Mononuclear cell (primary cell): ENCODE results near the gene EFNB2. TPM values are rescaled to one million over a fixed set of nuclear protein-coding genes. Genes with fewer than 3 reads are reported as not detected.

Experiments used
- H3K27me3 ChIP-seq: 2 replicates; pipeline ENCODE4 v1.6.0; 2011; ENCODE audit warnings: low read length, control low read depth; ENCODE audit not compliant: insufficient read depth
- H3K4me1 ChIP-seq: 2 replicates; pipeline ENCODE4 v1.5.1; 2011; ENCODE audit warnings: mild to moderate bottlenecking, low read length, control low read depth; ENCODE audit not compliant: insufficient read depth
- H3K4me3 ChIP-seq: 2 replicates; pipeline ENCODE4 v1.5.1; 2011; ENCODE audit warnings: mild to moderate bottlenecking, low read length, moderate library complexity
- H3K9me3 ChIP-seq: 2 replicates; pipeline ENCODE4 v1.5.1; 2011; ENCODE audit warnings: low read depth, mild to moderate bottlenecking, control low read depth, low read length
- total RNA-seq: library from RNA; depleted of rRNA; stranded (reverse); fragments of >200 nt; gene quantifications from one replicate; pipeline ENCODE4 v1.2.3, GENCODE V29; 2012

The EFNB2 gene
- total RNA-seq, 1 donor = 0.21 TPM

DNA sequence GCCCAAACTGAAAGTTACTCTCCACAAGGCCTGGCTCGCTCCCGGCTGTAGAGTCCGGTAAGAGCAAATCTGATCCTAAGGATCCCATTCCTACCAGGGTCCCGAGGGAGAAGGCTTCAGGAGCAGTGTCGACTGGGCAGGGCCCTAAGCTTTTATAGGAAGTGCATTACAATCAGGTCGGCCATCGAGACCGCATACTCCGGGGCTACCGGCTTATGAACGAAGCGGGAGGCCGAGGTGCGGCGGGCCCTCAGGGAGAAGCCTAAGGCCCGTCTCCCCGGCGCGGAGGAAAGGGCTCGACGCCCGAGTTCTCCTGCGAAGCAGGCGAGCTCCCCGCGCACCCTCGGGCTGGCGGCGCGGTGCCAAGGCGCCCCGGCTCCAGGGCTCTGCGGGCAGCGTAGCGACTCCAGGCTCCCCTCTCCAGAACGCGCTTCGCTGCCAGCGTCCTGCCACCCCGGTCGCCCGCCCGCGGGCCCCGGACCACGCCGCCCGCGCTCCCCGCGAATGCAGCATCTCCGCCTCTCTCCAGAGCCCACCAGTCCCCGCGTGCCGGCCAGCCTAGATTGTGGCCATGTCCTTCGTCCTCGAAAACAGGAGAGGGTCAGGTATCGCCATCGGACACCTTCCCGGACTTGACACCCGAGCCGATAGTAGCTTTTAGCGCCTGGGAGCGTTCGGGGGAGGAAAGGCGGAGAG, 1.4 kb downstream of the EFNB2 start:
- Histone ChIP-seq H3K27me3 (peaks cover 56% of the 10 kb centered on the region), H3K9me3 (no peaks in the 10 kb centered on the region), H3K4me3 (no peak overlapping the region), H3K4me1 (peaks cover 33% of the 10 kb centered on the region)

DNA sequence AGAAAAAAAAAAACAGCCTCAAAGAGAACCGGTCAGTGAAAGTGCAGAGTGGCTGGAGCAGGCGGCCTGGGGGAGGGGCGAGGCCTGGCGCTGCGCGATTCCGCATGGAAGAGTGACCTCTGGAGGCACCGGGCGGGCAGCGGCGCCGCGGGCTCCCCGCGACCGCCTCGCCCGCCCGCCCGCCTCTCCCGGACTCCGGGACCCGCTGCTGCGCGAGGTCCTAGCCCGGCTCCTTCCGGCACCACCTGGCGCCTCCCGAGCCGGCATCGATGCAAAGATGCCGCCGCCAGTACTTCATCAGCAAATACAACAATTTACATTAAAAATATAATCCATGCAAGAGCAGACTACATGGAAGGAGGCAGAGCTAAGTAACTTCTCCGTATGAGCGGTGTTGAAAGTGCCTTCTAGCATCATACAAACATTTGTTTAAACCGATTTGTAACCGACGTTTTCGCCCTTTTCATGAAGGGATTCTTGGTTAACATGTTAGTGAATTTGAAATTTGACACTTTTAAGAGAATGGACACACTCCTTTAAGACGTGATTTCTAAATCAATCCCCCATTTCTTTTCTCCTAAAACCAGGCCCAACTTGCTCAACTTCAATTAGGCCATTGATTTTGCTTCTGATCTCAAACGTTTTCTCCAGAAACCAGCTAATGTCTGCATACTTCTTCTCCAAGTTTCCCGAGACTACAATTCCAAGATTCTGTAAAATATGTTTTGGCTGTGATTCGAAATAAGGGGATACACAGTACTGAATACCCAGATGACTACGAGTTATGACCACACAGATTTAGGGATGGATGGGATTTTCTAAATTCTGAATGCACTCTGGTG, 2.1 kb downstream of the EFNB2 start:
- H3K4me1 ChIP-seq = peaks cover 33% of the 10 kb centered on the region
- H3K27me3 ChIP-seq = peaks cover 56% of the 10 kb centered on the region
- H3K9me3 ChIP-seq = no peaks in the 10 kb centered on the region
- no peak overlapping the region for H3K4me3 ChIP-seq

- Histone ChIP-seq H3K27me3 (peaks cover 56% of the 10 kb centered on the region), H3K9me3 (no peaks in the 10 kb centered on the region), H3K4me3 (no peak overlapping the region), H3K4me1 (peaks cover 33% of the 10 kb centered on the region)
Measured at GRCh38 chr13:106532111-106532929, 3.1 kb downstream of the EFNB2 start.

- no peaks in the 10 kb centered on the region for H3K9me3 ChIP-seq
- peaks cover 59% of the 10 kb centered on the region for H3K27me3 ChIP-seq
- H3K4me3 ChIP-seq = no peak overlapping the region
- peaks cover 27% of the 10 kb centered on the region for H3K4me1 ChIP-seq
Measured at GRCh38 chr13:106530980-106531481, 4.4 kb downstream of the EFNB2 start.

- H3K4me3 ChIP-seq = no peak overlapping the region
- H3K9me3 ChIP-seq = no peaks in the 10 kb centered on the region
- peaks cover 59% of the 10 kb centered on the region for H3K27me3 ChIP-seq
- H3K4me1 ChIP-seq = peaks cover 24% of the 10 kb centered on the region
Measured at GRCh38 chr13:106530171-106530851, 5.2 kb downstream of the EFNB2 start.

DNA sequence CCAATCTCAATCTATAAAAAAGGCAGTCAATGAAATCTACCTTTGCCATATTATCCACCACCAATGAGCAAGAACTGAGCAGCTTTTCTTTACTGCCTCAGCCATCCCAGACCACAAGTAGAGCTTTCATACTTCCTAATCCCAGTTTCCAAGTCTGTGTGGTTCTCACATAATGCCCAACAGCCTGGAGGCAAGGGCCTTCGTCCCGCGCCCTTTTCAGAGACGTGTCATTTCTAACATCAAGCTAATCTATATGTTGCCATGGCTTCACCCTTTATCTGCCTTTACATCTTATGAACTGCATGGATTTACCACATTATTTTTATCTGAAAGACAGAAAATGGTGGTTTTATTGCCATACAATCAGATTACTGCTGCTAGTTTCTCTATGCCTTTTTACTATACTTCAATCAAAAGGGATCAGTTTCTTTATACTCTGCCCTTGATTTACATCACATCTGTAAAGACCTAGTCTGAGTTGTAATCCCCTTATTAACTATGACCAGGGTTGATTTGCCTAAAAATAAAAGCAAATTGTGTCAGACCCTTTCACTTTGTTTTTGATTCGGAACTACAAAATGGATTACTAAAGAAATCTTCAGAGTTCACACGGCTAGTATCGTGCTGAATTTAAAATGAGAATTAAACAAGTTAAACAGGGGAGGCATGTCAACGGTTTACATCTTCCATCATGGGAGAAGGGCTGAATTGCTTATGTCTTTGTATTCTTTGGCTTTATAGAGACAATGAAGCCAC, 5.9 kb downstream of the EFNB2 start:
- Histone ChIP-seq H3K27me3 (peaks cover 56% of the 10 kb centered on the region), H3K9me3 (no peaks in the 10 kb centered on the region), H3K4me1 (peaks cover 21% of the 10 kb centered on the region), H3K4me3 (no peak overlapping the region)

DNA sequence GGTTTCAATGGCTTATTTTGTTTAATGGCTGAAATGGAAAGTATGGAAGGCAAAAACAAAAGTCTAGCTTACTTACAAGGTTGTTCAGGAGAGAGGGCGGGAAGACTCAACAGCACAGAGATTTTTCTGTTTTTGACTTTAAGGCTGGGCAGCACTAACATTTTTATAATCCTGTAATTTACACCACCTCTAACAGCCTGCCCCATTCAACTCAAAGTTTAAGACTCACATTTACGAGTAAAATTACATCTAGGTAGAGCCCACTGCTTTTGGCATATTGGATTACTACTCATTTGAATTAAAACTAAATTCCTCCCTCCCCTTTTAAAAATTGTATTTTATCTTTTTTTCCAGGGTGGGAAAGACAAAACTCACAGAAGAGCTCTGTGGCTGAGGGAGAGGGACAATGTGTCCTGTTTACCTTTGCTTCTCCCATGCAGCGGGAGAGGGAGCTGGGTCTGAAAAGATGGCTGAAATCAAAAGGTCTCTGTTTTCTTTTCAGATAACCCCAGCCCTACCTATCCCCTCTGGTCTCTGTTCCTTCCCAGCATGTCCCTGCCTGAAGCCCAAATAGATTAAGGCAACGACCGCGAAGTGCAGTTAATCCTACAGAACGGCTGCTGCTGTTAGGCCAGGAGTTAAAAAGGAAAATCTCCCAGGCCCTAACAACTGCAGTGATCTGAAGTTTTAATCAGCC, 6.6 kb downstream of the EFNB2 start:
- H3K4me1 ChIP-seq = peaks cover 15% of the 10 kb centered on the region
- no peaks in the 10 kb centered on the region for H3K9me3 ChIP-seq
- H3K4me3 ChIP-seq = no peak overlapping the region
- peaks cover 52% of the 10 kb centered on the region for H3K27me3 ChIP-seq

GRCh38 chr13:106527826-106528225, 7.6 kb downstream of the EFNB2 start:
- H3K4me3 ChIP-seq = no peak overlapping the region
- peaks cover 5% of the 10 kb centered on the region for H3K4me1 ChIP-seq
- H3K27me3 ChIP-seq = peaks cover 47% of the 10 kb centered on the region
- H3K9me3 ChIP-seq = no peaks in the 10 kb centered on the region

DNA sequence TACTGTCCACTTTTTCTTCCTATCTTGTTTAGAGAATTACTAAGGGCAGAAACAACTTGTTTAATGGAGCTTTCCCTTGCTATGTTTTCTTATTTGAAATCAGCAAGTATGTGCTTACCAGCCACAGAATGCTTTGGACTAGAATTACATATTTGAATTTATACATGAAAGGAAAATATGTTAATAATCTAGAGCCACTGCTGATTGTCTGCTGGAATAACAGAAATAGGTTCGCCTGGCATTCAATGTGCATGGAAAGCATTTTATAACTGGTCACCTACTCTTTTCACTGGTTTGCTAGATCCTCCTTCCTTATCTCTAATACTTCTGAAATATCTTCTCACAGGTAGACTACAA, 8.0 kb downstream of the EFNB2 start:
- Histone ChIP-seq H3K9me3 (no peaks in the 10 kb centered on the region), H3K27me3 (peaks cover 43% of the 10 kb centered on the region), H3K4me3 (no peak overlapping the region), H3K4me1 (peaks cover under 1% of the 10 kb centered on the region)

DNA sequence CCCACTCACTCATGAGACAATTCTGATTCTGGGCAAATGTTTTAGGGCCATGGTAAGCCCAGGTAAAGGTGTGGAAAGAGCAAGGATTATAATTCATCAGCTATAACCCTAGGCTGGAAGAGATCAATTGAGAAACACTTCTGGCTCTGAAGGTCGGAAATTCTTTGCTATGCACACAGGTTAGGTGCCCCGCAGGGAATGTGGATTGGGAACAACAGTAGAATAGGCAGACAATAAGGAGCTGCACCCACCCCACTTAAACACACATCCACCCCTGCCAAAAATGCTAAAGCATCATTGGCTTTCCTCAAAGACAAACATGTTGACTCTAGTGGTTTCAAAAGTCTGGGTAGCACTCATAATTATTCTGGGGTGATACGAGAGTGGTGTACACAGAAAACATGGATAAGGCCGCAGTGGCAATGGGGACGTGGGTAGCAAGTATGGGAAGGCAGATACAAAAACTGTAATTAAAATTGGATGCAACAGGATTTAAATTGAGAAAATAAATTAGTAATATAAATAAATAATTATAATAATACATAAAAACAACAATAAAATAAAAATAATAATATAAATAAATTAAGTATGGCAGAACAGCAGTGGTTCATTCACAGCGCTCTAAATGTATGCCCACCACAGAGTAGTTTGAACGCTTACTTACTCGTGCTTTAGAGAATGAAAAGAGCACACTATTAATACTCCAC, 8.6 kb downstream of the EFNB2 start:
- no peak overlapping the region for H3K4me3 ChIP-seq
- H3K27me3 ChIP-seq = peaks cover 38% of the 10 kb centered on the region
- H3K4me1 ChIP-seq = no peaks in the 10 kb centered on the region
- no peaks in the 10 kb centered on the region for H3K9me3 ChIP-seq

DNA sequence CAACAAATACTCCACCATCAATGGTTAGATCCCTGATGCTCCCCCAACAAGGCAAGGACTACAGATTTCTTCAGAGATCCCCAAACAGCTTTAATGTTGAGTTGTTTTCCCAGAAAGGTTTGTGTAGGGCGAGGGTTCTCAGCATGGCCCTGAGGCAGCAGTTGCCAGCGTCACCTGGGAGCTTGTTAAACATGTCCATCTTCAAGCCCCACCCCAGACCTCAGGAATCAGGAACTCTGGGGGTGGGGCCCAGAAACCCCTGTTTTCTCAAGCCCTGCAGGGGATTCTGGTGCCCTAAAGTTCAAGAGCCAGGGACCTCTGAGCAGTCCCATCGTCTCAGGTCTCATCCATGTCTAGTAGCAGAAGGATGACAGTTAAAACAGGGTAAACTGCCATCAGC, 9.6 kb downstream of the EFNB2 start:
- Histone ChIP-seq H3K4me1 (no peaks in the 10 kb centered on the region), H3K4me3 (no peak overlapping the region), H3K9me3 (no peaks in the 10 kb centered on the region), H3K27me3 (peaks cover 27% of the 10 kb centered on the region)

- Histone ChIP-seq H3K4me1 (no peaks in the 10 kb centered on the region), H3K27me3 (peaks cover 13% of the 10 kb centered on the region)
Measured at GRCh38 chr13:106524108-106524507, 11.4 kb downstream of the EFNB2 start.

DNA sequence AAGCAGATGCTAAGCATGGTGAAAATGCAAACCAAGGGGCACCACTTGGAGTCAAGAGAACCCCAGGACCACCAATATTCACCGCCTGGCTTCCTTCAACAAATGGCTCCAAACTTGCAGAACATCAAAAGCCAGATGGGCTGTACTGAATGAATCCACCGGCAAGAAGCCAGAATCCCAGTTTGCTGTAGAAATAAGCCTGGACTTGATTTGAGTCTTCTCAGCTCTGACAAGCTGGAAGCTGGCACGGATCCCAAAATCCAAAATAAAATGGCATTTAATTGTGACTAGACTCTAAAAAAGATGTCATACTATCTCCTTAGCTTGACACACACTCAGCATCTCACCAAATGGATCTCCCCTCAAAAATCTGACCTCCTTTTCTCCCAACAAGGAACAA, 11.9 kb downstream of the EFNB2 start:
- Histone ChIP-seq H3K27me3 (peaks cover 13% of the 10 kb centered on the region), H3K4me1 (no peaks in the 10 kb centered on the region), H3K9me3 (no peaks in the 10 kb centered on the region), H3K4me3 (no peak overlapping the region)

More at GRCh38 chr13:106524108-106524507, 11.4 kb downstream of the EFNB2 start:
- Histone ChIP-seq H3K4me3 (no peak overlapping the region), H3K9me3 (no peaks in the 10 kb centered on the region)
